Mucosa of stomach (tissue), 1 donor: ENCODE measurements around the gene NARS2.
"Not testable (repeated sequence)": the region's sequence is repeated elsewhere in the genome, so short reads cannot be mapped to it uniquely, and the experiment has no call there.

Experiments used
- H3K27me3 ChIP-seq: one replicate; pipeline ENCODE4 v1.7.0; 2013; ENCODE audit warnings: mild to moderate bottlenecking, low read length; ENCODE audit not compliant: control insufficient read depth, insufficient read depth
- H3K36me3 ChIP-seq: one replicate; pipeline ENCODE4 v1.7.0; 2013; ENCODE audit warnings: low read length; ENCODE audit not compliant: control insufficient read depth, insufficient read depth
- H3K4me1 ChIP-seq: one replicate; pipeline ENCODE4 v1.7.0; 2013; ENCODE audit warnings: mild to moderate bottlenecking, low read length; ENCODE audit not compliant: control insufficient read depth, insufficient read depth
- H3K4me3 ChIP-seq: one replicate; pipeline ENCODE4 v1.7.0; 2013; ENCODE audit warnings: low read length
- H3K9ac ChIP-seq: one replicate; pipeline ENCODE4 v1.7.0; 2013; ENCODE audit warnings: mild to moderate bottlenecking, low read length, moderate library complexity
- H3K9me3 ChIP-seq: one replicate; pipeline ENCODE4 v1.7.0; 2013; ENCODE audit warnings: mild to moderate bottlenecking, low read length, moderate library complexity; ENCODE audit not compliant: control insufficient read depth
- donor health status: Pancreatic carcinoma.

Gene NARS2

GRCh38 chr11:78573271-78573670 lies 1.4 kb downstream of the NARS2 start:
- Histone ChIP-seq H3K27me3 (no peaks in the 10 kb centered on the region), H3K4me3 (peak overlapping the region; percentile 89), H3K9ac (no peak overlapping the region), H3K9me3 (no peaks in the 10 kb centered on the region), H3K4me1 (peaks cover 10% of the 10 kb centered on the region), H3K36me3 (no peaks in the 10 kb centered on the region)

- Histone ChIP-seq H3K36me3 (no peaks in the 10 kb centered on the region), H3K4me1 (peaks cover 10% of the 10 kb centered on the region), H3K4me3 (no peak overlapping the region)
Measured at GRCh38 chr11:78572394-78572793, 2.3 kb downstream of the NARS2 start.

GRCh38 chr11:78570031-78570430 lies 4.6 kb downstream of the NARS2 start:
- H3K9ac ChIP-seq = no peak overlapping the region
- no peaks in the 10 kb centered on the region for H3K36me3 ChIP-seq
- no peak overlapping the region for H3K4me3 ChIP-seq
- H3K9me3 ChIP-seq = no peaks in the 10 kb centered on the region
- H3K4me1 ChIP-seq = peaks cover 3% of the 10 kb centered on the region
- H3K27me3 ChIP-seq = no peaks in the 10 kb centered on the region

More at GRCh38 chr11:78572394-78572793, 2.3 kb downstream of the NARS2 start:
- Histone ChIP-seq H3K27me3 (no peaks in the 10 kb centered on the region), H3K9ac (no peak overlapping the region), H3K9me3 (no peaks in the 10 kb centered on the region)

- no peaks in the 10 kb centered on the region for H3K27me3 ChIP-seq
- no peaks in the 10 kb centered on the region for H3K9me3 ChIP-seq
- H3K36me3 ChIP-seq = no peaks in the 10 kb centered on the region
- no peak overlapping the region for H3K9ac ChIP-seq
- H3K4me3 ChIP-seq = no peak overlapping the region
- no peaks in the 10 kb centered on the region for H3K4me1 ChIP-seq
Measured at GRCh38 chr11:78567209-78567608, 7.5 kb downstream of the NARS2 start.

GRCh38 chr11:78564490-78565467 lies 9.9 kb downstream of the NARS2 start:
- Histone ChIP-seq H3K27me3 (no peaks in the 10 kb centered on the region), H3K4me3 (no peak overlapping the region), H3K9me3 (no peaks in the 10 kb centered on the region), H3K4me1 (peaks cover 14% of the 10 kb centered on the region), H3K36me3 (no peaks in the 10 kb centered on the region), H3K9ac (no peak overlapping the region)

GRCh38 chr11:78564037-78564436 lies 10.6 kb downstream of the NARS2 start:
- not testable (repeated sequence) for H3K9ac ChIP-seq, H3K27me3 ChIP-seq, H3K4me3 ChIP-seq, H3K36me3 ChIP-seq, H3K9me3 ChIP-seq
- H3K4me1 ChIP-seq = peaks cover 14% of the 10 kb centered on the region

- not testable (repeated sequence) for H3K9ac ChIP-seq, H3K27me3 ChIP-seq, H3K4me3 ChIP-seq, H3K36me3 ChIP-seq, H3K9me3 ChIP-seq
- H3K4me1 ChIP-seq = peaks cover 14% of the 10 kb centered on the region
Measured at GRCh38 chr11:78563090-78563489, 11.6 kb downstream of the NARS2 start.

GRCh38 chr11:78562398-78562797 lies 12.3 kb downstream of the NARS2 start:
- H3K9me3 ChIP-seq = no peaks in the 10 kb centered on the region
- H3K36me3 ChIP-seq = no peaks in the 10 kb centered on the region
- H3K4me1 ChIP-seq = peaks cover 14% of the 10 kb centered on the region
- no peak overlapping the region for H3K9ac ChIP-seq
- H3K27me3 ChIP-seq = no peaks in the 10 kb centered on the region
- H3K4me3 ChIP-seq = no peak overlapping the region

- Histone ChIP-seq H3K36me3 (no peaks in the 10 kb centered on the region), H3K4me3 (no peak overlapping the region), H3K9me3 (no peaks in the 10 kb centered on the region), H3K27me3 (no peaks in the 10 kb centered on the region), H3K9ac (no peak overlapping the region), H3K4me1 (peaks cover 14% of the 10 kb centered on the region)
Measured at GRCh38 chr11:78560826-78561484, 13.7 kb downstream of the NARS2 start.

GRCh38 chr11:78560153-78560552 lies 14.5 kb downstream of the NARS2 start:
- H3K9me3 ChIP-seq = no peaks in the 10 kb centered on the region
- H3K36me3 ChIP-seq = no peaks in the 10 kb centered on the region
- peaks cover 14% of the 10 kb centered on the region for H3K4me1 ChIP-seq
- no peaks in the 10 kb centered on the region for H3K27me3 ChIP-seq
- H3K9ac ChIP-seq = no peak overlapping the region
- no peak overlapping the region for H3K4me3 ChIP-seq

GRCh38 chr11:78557236-78557635 lies 17.4 kb downstream of the NARS2 start:
- H3K27me3 ChIP-seq = no peaks in the 10 kb centered on the region
- H3K4me3 ChIP-seq = no peak overlapping the region
- H3K36me3 ChIP-seq = no peaks in the 10 kb centered on the region
- no peaks in the 10 kb centered on the region for H3K9me3 ChIP-seq
- peaks cover 14% of the 10 kb centered on the region for H3K4me1 ChIP-seq
- no peak overlapping the region for H3K9ac ChIP-seq

GRCh38 chr11:78555592-78555991 lies 19.1 kb downstream of the NARS2 start:
- no peak overlapping the region for H3K4me3 ChIP-seq
- no peaks in the 10 kb centered on the region for H3K9me3 ChIP-seq
- H3K9ac ChIP-seq = no peak overlapping the region
- H3K4me1 ChIP-seq = peaks cover 6% of the 10 kb centered on the region
- H3K36me3 ChIP-seq = no peaks in the 10 kb centered on the region
- H3K27me3 ChIP-seq = no peaks in the 10 kb centered on the region
